Smooth muscle cell (in vitro differentiated cells): ENCODE results near the gene MACROD2. TPM values are rescaled to one million over a fixed set of nuclear protein-coding genes. Genes with fewer than 3 reads are reported as not detected.

Experiments used
- DNase-seq: peaks from one replicate; lab custom pipeline; 2025; ENCODE audit not compliant: unreplicated experiment; lab: John Stamatoyannopoulos, UW
- H2AFZ ChIP-seq: fragments of 200-600 bp; sonication (generic); 2 replicates; pipeline ENCODE4 v1.6.0; 2016; ENCODE audit warnings: antibody characterized with exemption, low read depth, mild to moderate bottlenecking
- H3F3A ChIP-seq: fragments of 200-600 bp; sonication (generic); 2 replicates; pipeline ENCODE4 v1.6.0; 2017; ENCODE audit warnings: antibody characterized with exemption, low read depth
- H3K27ac ChIP-seq: fragments of 200-600 bp; sonication (generic); 2 replicates; pipeline ENCODE4 v1.5.1; 2016; ENCODE audit warnings: low read depth, mild to moderate bottlenecking
- H3K27me3 ChIP-seq: fragments of 200-600 bp; sonication (generic); 2 replicates; pipeline ENCODE4 v1.6.1; 2016; ENCODE audit warnings: low read depth, mild to moderate bottlenecking
- H3K36me3 ChIP-seq: fragments of 200-600 bp; sonication (generic); 2 replicates; pipeline ENCODE4 v1.5.1; 2016; ENCODE audit warnings: low read depth
- H3K4me1 ChIP-seq: fragments of 200-600 bp; sonication (generic); 2 replicates; pipeline ENCODE4 v1.5.1; 2016; ENCODE audit warnings: low read depth
- H3K4me2 ChIP-seq: fragments of 200-600 bp; sonication (generic); 2 replicates; pipeline ENCODE4 v1.6.0; 2016; ENCODE audit warnings: mild to moderate bottlenecking
- H3K4me3 ChIP-seq: fragments of 200-600 bp; sonication (generic); 2 replicates; pipeline ENCODE4 v1.5.1; 2016; ENCODE audit warnings: mild to moderate bottlenecking
- H3K79me2 ChIP-seq: fragments of 200-600 bp; sonication (generic); 2 replicates; pipeline ENCODE4 v1.6.0; 2016; ENCODE audit warnings: low read depth, mild to moderate bottlenecking
- H3K9ac ChIP-seq: fragments of 200-600 bp; sonication (generic); 2 replicates; pipeline ENCODE4 v1.6.0; 2016; ENCODE audit warnings: low read depth
- H3K9me3 ChIP-seq: fragments of 200-600 bp; sonication (generic); replicated peaks from 2 replicates; pipeline ENCODE4 v1.5.1; 2016; ENCODE audit warnings: low read depth
- H4K20me1 ChIP-seq: fragments of 200-600 bp; sonication (generic); 2 replicates; pipeline ENCODE4 v1.6.0; 2016; ENCODE audit warnings: low read depth
- CTCF ChIP-seq: fragments of 200-600 bp; sonication (generic); IDR thresholded peaks from 2 replicates; pipeline ENCODE4 v1.5.1; 2017; ENCODE audit warnings: borderline replicate concordance, mild to moderate bottlenecking, antibody characterized with exemption; ENCODE audit not compliant: insufficient read depth, poor library complexity, severe bottlenecking
- WGBS: methylation state at CpG from one replicate; pipeline ENCODE4 v1.1.7; 2016; ENCODE audit warnings: low lambda C conversion rate; 5-methylcytosine and 5-hydroxymethylcytosine counted together
- polyA plus RNA-seq: library from polyadenylated mRNA; unstranded; fragments of >200 nt; fragmentation: Nextera tagmentation; extraction: Ambion mirVana; gene quantifications from 2 replicates; pipeline ENCODE4 v1.2.1, GENCODE V29; 2016
- total RNA-seq: library from RNA; depleted of rRNA; stranded (reverse); fragments of >200 nt; gene quantifications from 2 replicates; pipeline ENCODE4 v1.2.3, GENCODE V29; 2014

The MACROD2 gene
- total and polyA plus RNA-seq, 2 experiments from 2014 or later: 0.04 to 0.32 TPM

DNA sequence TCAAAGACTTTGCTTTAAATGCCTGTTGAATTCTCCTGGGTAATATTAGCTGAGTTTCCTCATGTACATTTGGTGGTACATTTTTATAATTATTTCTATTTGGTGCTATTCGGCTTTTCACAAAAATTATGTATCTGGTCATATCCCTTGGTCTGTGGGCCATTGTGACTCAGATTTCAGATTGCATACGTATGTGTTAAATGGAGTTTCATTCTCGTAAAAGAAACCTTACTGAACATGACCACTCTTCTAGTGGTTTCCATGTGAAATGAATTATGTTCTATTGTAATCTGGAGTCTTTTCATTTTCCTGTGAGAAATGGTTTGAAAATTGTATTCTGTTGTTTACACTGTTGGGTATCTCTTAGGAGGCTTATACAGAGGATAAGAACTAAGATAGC is 728.3 kb downstream of the MACROD2 start:
- H3K9me3 ChIP-seq: no peaks in the 10 kb centered on the region
- DNase-seq: no peak
- no peaks in the 10 kb centered on the region for H3K27me3 ChIP-seq
- H3F3A ChIP-seq: no peaks in the 10 kb centered on the region
- WGBS: 91% methylated on average over 3 of the region's 3 CpGs
- no peaks in the 10 kb centered on the region for H4K20me1 ChIP-seq
- no peaks in the 10 kb centered on the region for H3K79me2 ChIP-seq
- H3K36me3 ChIP-seq: no peaks in the 10 kb centered on the region
- H3K4me1 ChIP-seq: no peaks in the 10 kb centered on the region
- no peak overlapping the region for H3K4me3 ChIP-seq
- H3K9ac ChIP-seq: no peak overlapping the region
- no peak overlapping the region for H2AFZ ChIP-seq
- H3K4me2 ChIP-seq: no peak overlapping the region
- no peak for TF ChIP-seq CTCF
- no peak overlapping the region for H3K27ac ChIP-seq

DNA sequence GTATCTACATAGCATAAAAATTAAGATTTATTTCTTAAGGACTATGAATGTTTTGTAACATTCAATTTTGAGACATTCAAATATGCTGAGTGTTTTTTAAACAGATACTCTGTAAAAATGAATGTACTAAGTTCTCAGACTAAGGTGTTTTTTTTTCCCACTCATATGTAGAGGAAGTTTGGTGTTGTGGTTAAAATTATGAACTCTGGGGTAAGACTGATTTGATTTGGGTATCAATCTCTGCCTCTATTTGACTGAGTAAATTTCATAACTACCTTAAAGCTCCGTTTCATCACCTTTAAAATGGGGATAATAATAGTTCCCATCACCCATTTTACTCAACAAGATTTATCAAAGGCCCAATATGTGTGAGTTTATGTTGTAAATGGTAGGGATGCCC is 728.7 kb downstream of the MACROD2 start:
- Histone ChIP-seq H3K4me1 (no peaks in the 10 kb centered on the region), H3K9me3 (no peaks in the 10 kb centered on the region), H3K27me3 (no peaks in the 10 kb centered on the region), H2AFZ (peak overlapping the region; percentile 5), H3F3A (no peaks in the 10 kb centered on the region), H3K4me2 (no peak overlapping the region), H3K79me2 (no peaks in the 10 kb centered on the region), H3K4me3 (no peak overlapping the region), H3K36me3 (no peaks in the 10 kb centered on the region), H4K20me1 (no peaks in the 10 kb centered on the region), H3K9ac (no peak overlapping the region), H3K27ac (no peak overlapping the region)
- no peak for TF ChIP-seq CTCF
- 94% methylated on average over 1 of the region's 1 CpG for WGBS
- DNase-seq: no peak

GRCh38 chr20:14724468-14724867 is 729.2 kb downstream of the MACROD2 start:
- DNase-seq: no peak
- H3K4me1 ChIP-seq: no peaks in the 10 kb centered on the region
- no peak overlapping the region for H3K4me3 ChIP-seq
- TF ChIP-seq CTCF: no peak
- no peaks in the 10 kb centered on the region for H3K36me3 ChIP-seq
- WGBS: 71% methylated on average over 1 of the region's 1 CpG
- H3K9ac ChIP-seq: no peak overlapping the region
- H3K9me3 ChIP-seq: no peaks in the 10 kb centered on the region
- H3K4me2 ChIP-seq: no peak overlapping the region
- no peaks in the 10 kb centered on the region for H3K79me2 ChIP-seq
- H3F3A ChIP-seq: no peaks in the 10 kb centered on the region
- no peak overlapping the region for H3K27ac ChIP-seq
- peak overlapping the region; percentile 5 for H2AFZ ChIP-seq
- H3K27me3 ChIP-seq: no peaks in the 10 kb centered on the region
- no peaks in the 10 kb centered on the region for H4K20me1 ChIP-seq

DNA sequence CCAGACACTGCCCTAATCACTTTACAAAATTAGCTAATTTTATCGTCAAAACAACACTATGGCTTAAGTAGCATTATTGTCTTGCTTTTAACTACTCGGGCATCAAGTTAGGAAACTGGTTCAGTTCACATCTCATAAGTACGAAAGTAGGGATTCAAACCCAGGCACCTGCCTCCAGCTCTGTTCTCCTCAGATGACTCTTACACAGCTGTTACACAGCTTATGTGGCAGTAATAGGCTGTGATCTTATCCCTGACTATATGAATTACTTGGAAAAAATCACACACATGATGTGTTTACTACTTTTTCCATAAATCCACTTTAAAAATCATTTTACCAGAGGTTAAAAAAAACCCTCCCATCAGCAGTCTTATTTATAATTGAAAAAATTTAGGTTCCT is 731.3 kb downstream of the MACROD2 start:
- Histone ChIP-seq H4K20me1 (no peaks in the 10 kb centered on the region), H3K4me3 (no peak overlapping the region), H3F3A (no peaks in the 10 kb centered on the region), H3K27ac (no peak overlapping the region), H2AFZ (no peak overlapping the region), H3K27me3 (no peaks in the 10 kb centered on the region), H3K79me2 (no peaks in the 10 kb centered on the region), H3K4me2 (no peak overlapping the region), H3K36me3 (no peaks in the 10 kb centered on the region), H3K4me1 (no peaks in the 10 kb centered on the region), H3K9ac (no peak overlapping the region), H3K9me3 (no peaks in the 10 kb centered on the region)
- no peak for DNase-seq
- TF ChIP-seq CTCF: no peak
- WGBS: 87% methylated on average over 3 of the region's 3 CpGs
